ENCODE data around the gene CLDN6. TPM values are rescaled to one million over a fixed set of nuclear protein-coding genes. Genes with fewer than 3 reads are reported as not detected.

The CLDN6 gene
- total and polyA plus RNA-seq, 9 of the 15 experiments (the other 6 are each of a cell fraction or from before 2014, with no cell fraction given) = 0.22 to 0.75 (median 0.38) TPM; not detected in 3

DNA sequence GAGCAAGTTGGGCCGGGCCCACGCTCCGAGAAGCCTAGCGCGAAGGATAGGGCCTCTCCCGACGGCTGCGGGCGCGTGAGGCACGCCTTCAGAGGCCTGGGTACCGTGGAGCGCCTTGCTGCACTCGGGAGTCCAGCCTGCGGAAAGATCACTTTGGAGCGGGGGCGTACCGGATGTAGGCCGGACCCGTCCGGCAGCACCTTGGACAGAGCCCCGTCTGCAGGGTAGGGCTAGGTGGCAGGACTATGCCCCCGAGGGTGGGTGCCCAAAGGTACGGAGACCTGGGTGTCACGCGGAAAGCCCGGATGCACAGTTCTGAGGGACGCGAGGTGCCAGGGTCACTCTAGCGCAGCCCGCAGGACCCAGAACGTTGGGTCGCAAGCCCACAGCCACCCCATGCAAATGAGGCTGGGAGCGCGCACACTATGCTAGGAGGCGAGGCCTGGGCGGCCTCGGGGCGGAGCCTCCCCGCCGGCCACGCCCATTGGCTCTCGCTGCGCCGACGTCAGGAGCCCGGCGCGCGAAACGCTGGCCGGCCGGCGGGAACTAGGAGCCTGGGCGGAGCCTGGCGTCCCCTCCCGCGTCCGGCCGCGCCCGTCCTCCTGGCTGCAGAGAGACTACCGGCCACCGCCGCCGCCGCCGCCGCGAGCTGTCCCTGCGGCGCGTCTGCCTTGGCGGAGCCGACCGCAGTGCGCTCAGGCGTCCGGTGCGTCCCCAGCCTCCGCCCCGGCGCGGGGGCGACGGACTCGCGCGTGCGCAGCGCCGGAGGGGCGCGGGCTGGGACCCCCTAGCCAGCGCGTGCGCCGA, 49.0 kb downstream of the CLDN6 start, which contains the start of gene PAQR4 (continued):
- TF ChIP-seq SNIP1 (IDR thresholded peaks at IDR 0.05; ENCODE audit: low read depth) (no peak), MCM7 (IDR thresholded peaks at IDR 0.05) (no peak), CHD1 (IDR thresholded peaks at IDR 0.05; ENCODE audit: low read length) (no peak), CAMTA2 (CRISPR knock-in tag; conservative IDR thresholded peaks at IDR 0.05) (no peak), ZNF311 (CRISPR knock-in tag; IDR thresholded peaks at IDR 0.05) (0 out of 2 replicates have a peak, but pooled peaks have one; percentile 53), TEAD4 (IDR thresholded peaks at IDR 0.05; ENCODE audit: low read length) (0 out of 2 replicates have a peak, but pooled peaks have one; percentile 10), TEAD4 (CRISPR knock-in tag; IDR thresholded peaks at IDR 0.05; ENCODE audit: borderline replicate concordance) (no peak; the same call in 1 of the 2 replicates), RBM34 (IDR thresholded peaks at IDR 0.05; ENCODE audit: borderline replicate concordance, insufficient read depth, low read length) (no peak), NR2C1 (IDR thresholded peaks at IDR 0.05) (no peak), NR2C1 (tag; IDR thresholded peaks at IDR 0.05) (no peak), MEIS2 (IDR thresholded peaks at IDR 0.05; ENCODE audit: partially characterized antibody) (peak; percentile 33), ZNF224 (CRISPR knock-in tag; IDR thresholded peaks at IDR 0.05) (no peak), NR2C2 (CRISPR knock-in tag; IDR thresholded peaks at IDR 0.05) (peak; percentile 70), NR2C2 (tag; IDR thresholded peaks at IDR 0.05) (no peak), ZNF584 (CRISPR knock-in tag; IDR thresholded peaks at IDR 0.05; ENCODE audit: low read depth) (no peak), CREB1 (IDR thresholded peaks at IDR 0.05) (peak; percentile 68), CREB1 (CRISPR knock-in tag; IDR thresholded peaks at IDR 0.05) (peak; percentile 79; the same call in 1 of the 2 replicates), ZNF830 (CRISPR knock-in tag; IDR thresholded peaks at IDR 0.05) (0 out of 2 replicates have a peak, but pooled peaks have one; percentile 41), NFYB (IDR thresholded peaks at IDR 0.05; ENCODE audit: extremely low read depth, insufficient read length) (peak; percentile 61), ZNF445 (CRISPR knock-in tag; IDR thresholded peaks at IDR 0.05; ENCODE audit: low read depth) (no peak), ZNF644 (tag; IDR thresholded peaks at IDR 0.05; ENCODE audit: low read depth) (peak; percentile 78; the same call in 1 of the 2 replicates), U2AF2 (optimal IDR thresholded peaks at IDR 0.05; ENCODE audit: low read depth, low read length) (no peak), ZNF41 (CRISPR knock-in tag; conservative IDR thresholded peaks at IDR 0.05) (no peak), ZNF24 (IDR thresholded peaks at IDR 0.05) (peak; percentile 56; the same call in 1 of the 2 replicates), ASH1L (IDR thresholded peaks at IDR 0.05; ENCODE audit: borderline replicate concordance, low read depth, partially characterized antibody) (no peak), ZKSCAN1 (IDR thresholded peaks at IDR 0.05; ENCODE audit: low read depth, low read length) (no peak; the same call in 1 of the 2 replicates), ZSCAN32 (CRISPR knock-in tag; IDR thresholded peaks at IDR 0.05) (no peak), MTA3 (IDR thresholded peaks at IDR 0.05; ENCODE audit: borderline replicate concordance) (peak; percentile 90), DACH1 (IDR thresholded peaks at IDR 0.05; ENCODE audit: partially characterized antibody) (no peak)
- TF ChIP-seq, protein P1, sequence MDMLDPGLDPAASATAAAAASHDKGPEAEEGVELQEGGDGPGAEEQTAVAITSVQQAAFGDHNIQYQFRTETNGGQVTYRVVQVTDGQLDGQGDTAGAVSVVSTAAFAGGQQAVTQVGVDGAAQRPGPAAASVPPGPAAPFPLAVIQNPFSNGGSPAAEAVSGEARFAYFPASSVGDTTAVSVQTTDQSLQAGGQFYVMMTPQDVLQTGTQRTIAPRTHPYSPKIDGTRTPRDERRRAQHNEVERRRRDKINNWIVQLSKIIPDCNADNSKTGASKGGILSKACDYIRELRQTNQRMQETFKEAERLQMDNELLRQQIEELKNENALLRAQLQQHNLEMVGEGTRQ (CRISPR knock-in tag; IDR thresholded peaks at IDR 0.05) = no peak
- TF ChIP-seq, protein P2, sequence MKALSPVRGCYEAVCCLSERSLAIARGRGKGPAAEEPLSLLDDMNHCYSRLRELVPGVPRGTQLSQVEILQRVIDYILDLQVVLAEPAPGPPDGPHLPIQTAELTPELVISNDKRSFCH (CRISPR knock-in tag; IDR thresholded peaks at IDR 0.05) = no peak
- TF ChIP-seq, protein P2 (tag; IDR thresholded peaks at IDR 0.05) = no peak; the same call in 1 of the 2 replicates

All from K562 (cell line).